Osteoblast (primary cell): ENCODE data around the gene RIC3. TPM values are rescaled to one million over a fixed set of nuclear protein-coding genes. Genes with fewer than 3 reads are reported as not detected.

ENCODE experiments used
- DNase-seq: peaks from one replicate; pipeline ENCODE4 v3.0.0; 2011; ENCODE audit warnings: low spot score, mixed read lengths; ENCODE audit not compliant: insufficient read length; ENCODE audit errors: missing footprints
- H2AFZ ChIP-seq: 2 replicates; pipeline ENCODE4 v1.6.0; 2011; ENCODE audit warnings: mild to moderate bottlenecking, low read length
- H3K27ac ChIP-seq: 2 replicates; pipeline ENCODE4 v1.5.1; 2011; ENCODE audit warnings: mild to moderate bottlenecking, low read depth, low read length, moderate library complexity
- H3K27me3 ChIP-seq: 2 replicates; pipeline ENCODE4 v1.6.0; 2012; ENCODE audit warnings: mild to moderate bottlenecking, control low read depth, inconsistent platforms, low read length, moderate library complexity; ENCODE audit not compliant: insufficient read depth
- H3K36me3 ChIP-seq: 2 replicates; pipeline ENCODE4 v1.5.1; 2011; ENCODE audit warnings: mild to moderate bottlenecking, low read length, control low read depth, moderate library complexity; ENCODE audit not compliant: insufficient read depth
- H3K4me1 ChIP-seq: 2 replicates; pipeline ENCODE4 v1.5.1; 2011; ENCODE audit warnings: mild to moderate bottlenecking, low read length, control low read depth, moderate library complexity; ENCODE audit not compliant: insufficient read depth
- H3K4me2 ChIP-seq: 2 replicates; pipeline ENCODE4 v1.6.0; 2011; ENCODE audit warnings: mild to moderate bottlenecking, low read length; ENCODE audit not compliant: insufficient read depth
- H3K4me3 ChIP-seq: fragments of 200-600 bp; sonication (generic); 3 replicates; pipeline ENCODE4 v1.5.1; 2012; ENCODE audit warnings: mild to moderate bottlenecking, low read length, inconsistent platforms; ENCODE audit not compliant: insufficient read depth
- H3K79me2 ChIP-seq: 2 replicates; pipeline ENCODE4 v1.6.0; 2012; ENCODE audit warnings: mild to moderate bottlenecking, low read length, control low read depth, inconsistent platforms; ENCODE audit not compliant: insufficient read depth
- H3K9me3 ChIP-seq: 2 replicates; pipeline ENCODE4 v1.5.1; 2011; ENCODE audit warnings: low read depth, low read length, control low read depth
- H4K20me1 ChIP-seq: 2 replicates; pipeline ENCODE4 v1.6.0; 2012; ENCODE audit warnings: mild to moderate bottlenecking, low read length, control low read depth; ENCODE audit not compliant: insufficient read depth
- CTCF ChIP-seq: IDR thresholded peaks from 2 replicates; pipeline ENCODE4 v1.5.1; 2011; ENCODE audit warnings: mild to moderate bottlenecking, low read depth, low read length, moderate library complexity; ENCODE audit errors: extremely low read depth
- total RNA-seq: library from RNA; depleted of rRNA; stranded (reverse); fragments of >200 nt; gene quantifications from 2 replicates; pipeline ENCODE4 v1.2.3, GENCODE V29; 2012

RIC3 gene
- total RNA-seq, 1 donor: not detected

DNA sequence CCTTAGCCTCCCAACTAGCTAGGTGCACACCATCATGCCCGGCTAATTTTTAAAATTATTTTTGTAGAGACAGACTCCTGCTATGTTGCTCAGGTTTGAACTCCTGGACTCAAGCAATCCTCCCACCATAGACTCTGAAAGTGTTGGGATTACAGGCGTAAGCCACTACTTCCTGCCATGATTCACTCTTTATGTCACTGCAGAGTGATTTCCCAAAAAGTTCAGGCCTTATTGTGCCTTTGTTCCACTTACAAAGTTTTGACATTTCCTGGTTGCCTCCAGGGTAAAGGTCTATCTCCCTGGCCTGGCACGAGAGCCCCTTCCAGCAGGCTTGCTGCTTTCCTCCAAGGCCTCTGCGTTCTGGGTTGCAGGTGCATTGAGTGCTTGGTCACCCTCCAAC is 44.6 kb upstream of the RIC3 start:
- no peaks in the 10 kb centered on the region for H3K36me3 ChIP-seq
- no peak for TF ChIP-seq CTCF
- peaks cover 30% of the 10 kb centered on the region for H3K27me3 ChIP-seq

DNA sequence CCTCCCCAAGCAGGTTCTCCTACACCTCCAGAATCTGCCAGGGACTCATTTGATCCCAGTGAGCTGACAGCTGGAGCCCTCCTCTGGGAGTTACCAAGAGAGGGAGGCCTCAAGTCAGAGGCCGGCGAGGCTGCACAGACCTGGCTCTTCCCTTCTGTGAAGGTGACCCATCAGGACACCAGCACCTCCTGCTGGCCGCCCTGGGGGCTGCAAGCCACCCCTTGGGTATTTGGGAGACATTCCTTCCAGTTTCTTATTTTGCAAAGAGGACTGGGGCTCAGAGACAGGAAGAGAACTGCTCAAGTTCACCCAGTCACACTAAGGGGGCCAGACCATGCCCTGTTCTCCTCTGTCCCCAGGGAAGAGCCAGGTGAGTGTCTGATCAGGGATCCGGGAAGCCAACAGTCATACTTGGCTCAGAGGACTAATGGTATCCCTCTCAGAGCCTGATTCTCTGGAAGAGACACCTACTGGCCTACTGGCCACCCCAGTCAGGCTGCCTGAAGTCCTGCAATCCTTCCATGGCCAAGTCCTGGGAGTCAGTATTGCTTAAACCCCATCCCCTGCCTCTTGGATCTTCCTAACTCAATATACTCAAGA is 40.5 kb upstream of the RIC3 start:
- DNase-seq: peak; percentile 54
- Histone ChIP-seq H3K27me3 (peaks cover 22% of the 10 kb centered on the region), H3K27ac (no peak overlapping the region), H3K9me3 (no peaks in the 10 kb centered on the region), H3K36me3 (no peaks in the 10 kb centered on the region), H3K79me2 (no peaks in the 10 kb centered on the region), H2AFZ (no peak overlapping the region), H3K4me1 (no peaks in the 10 kb centered on the region), H4K20me1 (no peaks in the 10 kb centered on the region), H3K4me3 (no peak overlapping the region), H3K4me2 (no peak overlapping the region)
- TF ChIP-seq CTCF: peak; percentile 34

More for the DNA sequence above, 44.6 kb upstream of the RIC3 start:
- no peak for DNase-seq
- Histone ChIP-seq H3K4me1 (no peaks in the 10 kb centered on the region), H3K4me2 (no peak overlapping the region), H3K79me2 (no peaks in the 10 kb centered on the region), H3K4me3 (no peak overlapping the region), H3K27ac (no peak overlapping the region), H2AFZ (no peak overlapping the region), H4K20me1 (no peaks in the 10 kb centered on the region), H3K9me3 (no peaks in the 10 kb centered on the region)

DNA sequence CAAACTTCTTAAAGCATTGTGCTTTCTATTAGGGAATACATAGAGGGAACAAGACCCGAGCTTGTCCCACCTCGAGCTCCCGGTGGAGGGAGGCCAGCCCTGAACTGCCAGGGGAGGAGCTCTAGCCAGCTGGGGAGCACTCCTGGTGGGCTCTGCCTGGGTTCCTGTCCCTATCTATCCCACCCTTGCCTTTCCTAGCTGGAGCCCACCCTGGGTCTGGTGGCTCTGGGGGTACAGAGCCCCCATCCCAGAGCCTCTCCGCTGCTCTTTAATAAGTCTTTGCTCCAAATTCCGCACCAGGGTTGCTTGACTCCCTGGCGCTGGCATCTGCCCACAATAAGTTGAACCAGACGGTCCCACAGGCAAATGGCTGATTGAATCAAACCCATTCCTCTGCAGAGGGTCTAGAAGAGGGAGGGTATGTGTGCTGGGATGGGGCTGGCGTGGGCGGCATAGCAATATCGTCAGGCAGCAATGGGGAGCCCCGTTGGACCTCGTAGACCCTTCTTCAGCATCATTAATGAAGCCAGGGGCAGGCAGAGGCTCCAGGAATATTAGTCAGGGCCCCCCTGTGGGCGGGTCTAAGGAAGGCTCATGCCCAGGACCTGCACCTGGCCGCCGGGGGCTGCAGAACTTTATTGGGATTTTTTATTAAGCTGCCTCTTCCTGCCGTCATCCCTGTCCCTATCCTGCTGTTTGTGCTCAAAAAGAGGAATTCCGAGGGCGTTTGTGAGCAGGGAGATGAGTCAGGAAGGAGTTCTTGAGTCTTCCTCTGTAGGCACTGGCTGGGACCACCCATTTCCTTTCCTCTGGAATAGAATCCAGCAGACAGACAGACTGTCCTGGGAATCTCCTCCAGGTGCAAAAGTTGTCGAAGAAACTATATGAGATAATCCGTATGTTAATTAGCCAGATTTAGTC is 38.5 kb upstream of the RIC3 start:
- DNase-seq: no peak
- no peaks in the 10 kb centered on the region for H3K4me1 ChIP-seq
- H3K4me2 ChIP-seq: no peak overlapping the region
- H3K27ac ChIP-seq: no peak overlapping the region
- H3K9me3 ChIP-seq: no peaks in the 10 kb centered on the region
- no peak for TF ChIP-seq CTCF
- no peak overlapping the region for H3K4me3 ChIP-seq
- H3K79me2 ChIP-seq: no peaks in the 10 kb centered on the region
- no peaks in the 10 kb centered on the region for H4K20me1 ChIP-seq
- no peak overlapping the region for H2AFZ ChIP-seq
- H3K36me3 ChIP-seq: no peaks in the 10 kb centered on the region
- peaks cover 23% of the 10 kb centered on the region for H3K27me3 ChIP-seq
